SK-N-SH (cell line): ENCODE measurements around the gene CTCFL.

ENCODE experiments used
- GABPA ChIP-seq: IDR thresholded peaks from 2 replicates; pipeline ENCODE4 v1.4.0; 2012; ENCODE audit warnings: low read depth, mild to moderate bottlenecking
- SIN3A ChIP-seq: IDR thresholded peaks from 2 replicates; pipeline ENCODE4 v1.6.1; 2012; ENCODE audit warnings: low read depth, mild to moderate bottlenecking, low read length, moderate library complexity, borderline replicate concordance
- TAF1 ChIP-seq: IDR thresholded peaks from 2 replicates; pipeline ENCODE4 v1.6.1; 2012; ENCODE audit warnings: low read depth, mild to moderate bottlenecking, low read length, moderate library complexity, borderline replicate concordance
- TF ChIP-seq, protein P1 (sequence below): fragments of 200-600 bp; sonication (generic); IDR thresholded peaks from 2 replicates; pipeline ENCODE4 v1.6.1; 2017; ENCODE audit warnings: antibody characterized with exemption, mild to moderate bottlenecking, moderate library complexity
- TF ChIP-seq, protein P2 (sequence below): fragments of 150-350 bp; IDR thresholded peaks from 2 replicates; pipeline ENCODE4 v1.6.1; 2017; ENCODE audit warnings: antibody characterized with exemption, low read length, low read depth, borderline replicate concordance

DNA sequence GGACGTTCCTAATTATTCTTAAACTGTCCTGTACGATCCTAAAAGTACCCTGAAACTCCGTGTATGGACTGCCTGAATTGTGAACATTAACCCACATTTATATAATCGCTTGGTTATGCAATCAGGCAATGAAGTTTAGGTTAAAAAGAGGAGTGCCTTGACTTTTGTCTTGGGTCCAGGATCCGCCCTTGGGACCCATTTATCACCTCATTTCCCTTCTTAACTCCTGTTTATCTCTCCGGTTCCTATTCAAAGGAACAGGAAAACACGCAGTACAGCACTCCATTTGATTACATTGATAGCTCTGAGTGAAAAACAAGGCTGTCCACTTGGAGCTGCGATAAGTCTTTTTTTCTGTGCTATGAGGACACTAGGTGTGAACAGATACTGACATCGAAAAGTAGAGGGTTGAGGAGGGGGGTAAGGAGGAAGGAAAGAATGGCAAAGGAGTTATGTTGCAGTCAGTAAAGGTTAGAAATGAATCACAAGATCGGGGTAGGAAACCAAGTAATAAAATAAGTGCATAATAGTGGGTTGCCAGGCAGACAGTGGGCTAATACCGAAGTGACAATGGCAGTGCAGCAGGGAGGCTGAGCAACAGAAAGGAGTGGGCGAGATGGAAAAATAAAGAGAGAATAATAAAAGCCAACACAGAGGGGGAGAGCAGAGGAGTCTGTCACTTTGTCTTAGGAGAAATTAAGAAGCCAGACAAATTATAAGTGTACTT lies 20.1 kb upstream of the CTCFL start:
- TF ChIP-seq SIN3A = no peak
- TF ChIP-seq TAF1 = no peak
- TF ChIP-seq, protein P1, sequence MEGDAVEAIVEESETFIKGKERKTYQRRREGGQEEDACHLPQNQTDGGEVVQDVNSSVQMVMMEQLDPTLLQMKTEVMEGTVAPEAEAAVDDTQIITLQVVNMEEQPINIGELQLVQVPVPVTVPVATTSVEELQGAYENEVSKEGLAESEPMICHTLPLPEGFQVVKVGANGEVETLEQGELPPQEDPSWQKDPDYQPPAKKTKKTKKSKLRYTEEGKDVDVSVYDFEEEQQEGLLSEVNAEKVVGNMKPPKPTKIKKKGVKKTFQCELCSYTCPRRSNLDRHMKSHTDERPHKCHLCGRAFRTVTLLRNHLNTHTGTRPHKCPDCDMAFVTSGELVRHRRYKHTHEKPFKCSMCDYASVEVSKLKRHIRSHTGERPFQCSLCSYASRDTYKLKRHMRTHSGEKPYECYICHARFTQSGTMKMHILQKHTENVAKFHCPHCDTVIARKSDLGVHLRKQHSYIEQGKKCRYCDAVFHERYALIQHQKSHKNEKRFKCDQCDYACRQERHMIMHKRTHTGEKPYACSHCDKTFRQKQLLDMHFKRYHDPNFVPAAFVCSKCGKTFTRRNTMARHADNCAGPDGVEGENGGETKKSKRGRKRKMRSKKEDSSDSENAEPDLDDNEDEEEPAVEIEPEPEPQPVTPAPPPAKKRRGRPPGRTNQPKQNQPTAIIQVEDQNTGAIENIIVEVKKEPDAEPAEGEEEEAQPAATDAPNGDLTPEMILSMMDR = no peak
- no peak for TF ChIP-seq GABPA
- TF ChIP-seq, protein P2, sequence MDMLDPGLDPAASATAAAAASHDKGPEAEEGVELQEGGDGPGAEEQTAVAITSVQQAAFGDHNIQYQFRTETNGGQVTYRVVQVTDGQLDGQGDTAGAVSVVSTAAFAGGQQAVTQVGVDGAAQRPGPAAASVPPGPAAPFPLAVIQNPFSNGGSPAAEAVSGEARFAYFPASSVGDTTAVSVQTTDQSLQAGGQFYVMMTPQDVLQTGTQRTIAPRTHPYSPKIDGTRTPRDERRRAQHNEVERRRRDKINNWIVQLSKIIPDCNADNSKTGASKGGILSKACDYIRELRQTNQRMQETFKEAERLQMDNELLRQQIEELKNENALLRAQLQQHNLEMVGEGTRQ = no peak
